ENCODE data around the gene PTGR2.

DNA sequence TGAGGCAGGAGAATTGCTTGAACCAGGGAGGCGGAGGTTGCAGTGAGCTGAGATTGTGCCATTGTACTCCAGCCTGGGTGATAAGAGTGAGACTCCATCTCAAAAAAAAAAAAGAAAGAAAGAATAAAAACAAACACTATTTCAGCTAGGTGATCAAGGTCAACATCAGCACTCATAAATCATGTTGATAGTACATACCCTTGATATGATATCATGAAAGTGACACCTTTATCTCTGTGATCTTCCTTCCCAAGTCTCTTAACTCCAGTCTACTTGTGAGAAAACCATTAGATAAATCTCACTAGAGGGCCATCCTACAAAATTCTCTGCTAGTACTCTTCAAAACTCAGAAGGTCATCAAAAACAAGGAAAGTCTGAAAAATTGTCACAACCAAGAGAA, 44.2 kb upstream of the PTGR2 start:
- TF ChIP-seq, protein P1, sequence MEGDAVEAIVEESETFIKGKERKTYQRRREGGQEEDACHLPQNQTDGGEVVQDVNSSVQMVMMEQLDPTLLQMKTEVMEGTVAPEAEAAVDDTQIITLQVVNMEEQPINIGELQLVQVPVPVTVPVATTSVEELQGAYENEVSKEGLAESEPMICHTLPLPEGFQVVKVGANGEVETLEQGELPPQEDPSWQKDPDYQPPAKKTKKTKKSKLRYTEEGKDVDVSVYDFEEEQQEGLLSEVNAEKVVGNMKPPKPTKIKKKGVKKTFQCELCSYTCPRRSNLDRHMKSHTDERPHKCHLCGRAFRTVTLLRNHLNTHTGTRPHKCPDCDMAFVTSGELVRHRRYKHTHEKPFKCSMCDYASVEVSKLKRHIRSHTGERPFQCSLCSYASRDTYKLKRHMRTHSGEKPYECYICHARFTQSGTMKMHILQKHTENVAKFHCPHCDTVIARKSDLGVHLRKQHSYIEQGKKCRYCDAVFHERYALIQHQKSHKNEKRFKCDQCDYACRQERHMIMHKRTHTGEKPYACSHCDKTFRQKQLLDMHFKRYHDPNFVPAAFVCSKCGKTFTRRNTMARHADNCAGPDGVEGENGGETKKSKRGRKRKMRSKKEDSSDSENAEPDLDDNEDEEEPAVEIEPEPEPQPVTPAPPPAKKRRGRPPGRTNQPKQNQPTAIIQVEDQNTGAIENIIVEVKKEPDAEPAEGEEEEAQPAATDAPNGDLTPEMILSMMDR (IDR thresholded peaks at IDR 0.05): no peak
- TF ChIP-seq POLR2A (IDR thresholded peaks at IDR 0.05) (no peak), EP300 (IDR thresholded peaks at IDR 0.05) (no peak), POLR2AphosphoS5 (IDR thresholded peaks at IDR 0.05) (no peak)
